GM23338 (cell line): ENCODE data around the gene KCNIP3. TPM values are rescaled to one million over a fixed set of nuclear protein-coding genes. Genes with fewer than 3 reads are reported as not detected.

Experiments used
- ATAC-seq: fragments of 200-7000 bp; cut with Tn5 transposase; 3 replicates; pipeline ENCODE4 v1.9.1; 2020
- DNase-seq: peaks from one replicate; pipeline ENCODE4 v3.0.0-alpha.2; 2015; ENCODE audit warnings: low spot score
- H2AFZ ChIP-seq: fragments of 200-600 bp; sonication (generic); 2 replicates; pipeline ENCODE4 v1.8.0; 2016; ENCODE audit warnings: antibody characterized with exemption, mild to moderate bottlenecking, moderate library complexity
- H3F3A ChIP-seq: fragments of 200-600 bp; sonication (generic); replicated peaks from 2 replicates; pipeline ENCODE4 v1.8.0; 2017; ENCODE audit warnings: antibody characterized with exemption, mixed run types, low read depth
- H3K27ac ChIP-seq: fragments of 200-600 bp; sonication (generic); 2 replicates; pipeline ENCODE4 v1.6.1; 2016; ENCODE audit warnings: low read depth
- H3K27me3 ChIP-seq: fragments of 200-600 bp; sonication (generic); 2 replicates; pipeline ENCODE4 v1.8.0; 2016; ENCODE audit warnings: mild to moderate bottlenecking, mixed run types, moderate library complexity; ENCODE audit not compliant: insufficient read depth
- H3K36me3 ChIP-seq: fragments of 200-600 bp; sonication (generic); 2 replicates; pipeline ENCODE4 v1.8.0; 2016; ENCODE audit warnings: mild to moderate bottlenecking; ENCODE audit not compliant: insufficient read depth
- H3K4me1 ChIP-seq: fragments of 200-600 bp; sonication (generic); 2 replicates; pipeline ENCODE4 v1.8.0; 2016; ENCODE audit warnings: mild to moderate bottlenecking, moderate library complexity; ENCODE audit not compliant: insufficient read depth
- H3K4me2 ChIP-seq: fragments of 200-600 bp; sonication (generic); 2 replicates; pipeline ENCODE4 v1.7.1; 2017; ENCODE audit warnings: mixed run types
- H3K4me3 ChIP-seq: fragments of 200-600 bp; sonication (generic); 2 replicates; pipeline ENCODE4 v1.6.1; 2016; ENCODE audit warnings: mixed run types
- H3K79me2 ChIP-seq: fragments of 200-600 bp; sonication (generic); replicated peaks from 2 replicates; pipeline ENCODE4 v1.8.0; 2017; ENCODE audit warnings: mild to moderate bottlenecking; ENCODE audit not compliant: insufficient read depth
- H3K9me2 ChIP-seq: fragments of 200-600 bp; sonication (generic); 2 replicates; pipeline ENCODE4 v1.8.0; 2017; ENCODE audit not compliant: insufficient read depth
- H4K20me1 ChIP-seq: fragments of 200-600 bp; sonication (generic); replicated peaks from 2 replicates; pipeline ENCODE4 v1.8.0; 2017; ENCODE audit warnings: mild to moderate bottlenecking; ENCODE audit not compliant: insufficient read depth
- H3K27ac Mint-ChIP-seq: 2 replicates; pipeline ENCODE4 v1.8.0; 2020; ENCODE audit warnings: inconsistent platforms, mild to moderate bottlenecking, moderate library complexity, mixed read lengths
- H3K27me3 Mint-ChIP-seq: 3 replicates; pipeline ENCODE4 v1.8.0; 2022; ENCODE audit warnings: low read depth, mild to moderate bottlenecking, moderate library complexity, mixed read lengths, inconsistent platforms; ENCODE audit not compliant: insufficient read depth, poor library complexity
- H3K36me3 Mint-ChIP-seq: 3 replicates; pipeline ENCODE4 v1.8.0; 2021; ENCODE audit warnings: low read depth, mild to moderate bottlenecking, inconsistent platforms, moderate library complexity, mixed read lengths
- H3K4me1 Mint-ChIP-seq: 3 replicates; pipeline ENCODE4 v1.8.0; 2020; ENCODE audit warnings: mild to moderate bottlenecking, inconsistent platforms, mixed read lengths
- H3K4me3 Mint-ChIP-seq: 3 replicates; pipeline ENCODE4 v1.8.0; 2021; ENCODE audit warnings: moderate library complexity, mild to moderate bottlenecking, inconsistent platforms, mixed read lengths
- H3K9me3 Mint-ChIP-seq: 3 replicates; pipeline ENCODE4 v1.8.0; 2020; ENCODE audit warnings: moderate library complexity, mild to moderate bottlenecking, inconsistent platforms, mixed read lengths
- CREB1 ChIP-seq: fragments of 250-450 bp; sonication (Bioruptor Pico); IDR thresholded peaks from 2 replicates; pipeline ENCODE4 v1.5.0; 2020; ENCODE audit warnings: low read depth, mild to moderate bottlenecking, moderate library complexity
- CTCF ChIP-seq, 2 experiments: fragments of 200-600 bp in 1 of 2; sonication (generic) in 1 of 2; conservative IDR thresholded peaks; 2 replicates each; pipeline versions ENCODE4 v1.5.1 to v1.6.1; 2016 to 2017; ENCODE audit warnings: antibody characterized with exemption in 2 of 2, low read depth in 2 of 2, mild to moderate bottlenecking in 2 of 2, moderate library complexity in 1 of 2
- ETS1 ChIP-seq: IDR thresholded peaks from 2 replicates; pipeline ENCODE4 v1.6.1; 2016; ENCODE audit warnings: antibody characterized with exemption
- EZH2 ChIP-seq: fragments of 200-600 bp; sonication (generic); IDR thresholded peaks from one replicate; pipeline ENCODE4 v1.8.0; 2017; ENCODE audit warnings: antibody characterized with exemption, mild to moderate bottlenecking, low read depth; ENCODE audit not compliant: unreplicated experiment
- EZH2phosphoT487 ChIP-seq: fragments of 200-600 bp; sonication (generic); IDR thresholded peaks from one replicate; pipeline ENCODE4 v1.8.1; 2018; ENCODE audit warnings: antibody characterized with exemption; ENCODE audit not compliant: unreplicated experiment
- JUNB ChIP-seq: IDR thresholded peaks from one replicate; pipeline ENCODE4 v1.6.1; 2016; ENCODE audit warnings: antibody characterized with exemption; ENCODE audit not compliant: unreplicated experiment
- NANOG ChIP-seq: IDR thresholded peaks from 2 replicates; pipeline ENCODE4 v1.6.1; 2016; ENCODE audit warnings: antibody characterized with exemption, borderline replicate concordance
- POLR2AphosphoS5 ChIP-seq: IDR thresholded peaks from 2 replicates; pipeline ENCODE4 v1.6.1; 2016; ENCODE audit warnings: antibody characterized with exemption, low read depth
- REST ChIP-seq: IDR thresholded peaks from one replicate; pipeline ENCODE4 v1.6.1; 2018; ENCODE audit warnings: antibody characterized with exemption; ENCODE audit not compliant: unreplicated experiment
- STAT1 ChIP-seq: IDR thresholded peaks from one replicate; pipeline ENCODE4 v1.6.1; 2016; ENCODE audit warnings: antibody characterized with exemption; ENCODE audit not compliant: unreplicated experiment
- ZNF114 ChIP-seq: fragments of 250-450 bp; sonication (Bioruptor Pico); IDR thresholded peaks from 2 replicates; pipeline ENCODE4 v1.5.0; 2020; ENCODE audit warnings: mild to moderate bottlenecking, moderate library complexity
- ZNF331 ChIP-seq: fragments of 250-450 bp; sonication (Bioruptor Pico); IDR thresholded peaks from 2 replicates; pipeline ENCODE4 v1.5.0; 2020; ENCODE audit warnings: low read depth, mild to moderate bottlenecking, moderate library complexity
- ZNF462 ChIP-seq: fragments of 250-450 bp; sonication (Bioruptor Pico); IDR thresholded peaks from 2 replicates; pipeline ENCODE4 v1.5.0; 2020; ENCODE audit warnings: mild to moderate bottlenecking, moderate library complexity
- polyA plus RNA-seq: library from polyadenylated mRNA; unstranded; fragments of >200 nt; fragmentation: Nextera tagmentation; extraction: Ambion mirVana; gene quantifications from 2 replicates; pipeline ENCODE4 v1.2.1, GENCODE V29; 2016
- total RNA-seq: library from RNA; depleted of rRNA; stranded (reverse); fragments of >200 nt; shearing (Covaris generic); gene quantifications from 2 replicates; pipeline ENCODE4 v1.2.3, GENCODE V29; 2014

KCNIP3 gene
- total and polyA plus RNA-seq, 2 experiments from 2014 or later = 0.32 to 0.83 TPM

GRCh38 chr2:95337829-95338228 is 40.7 kb downstream of the KCNIP3 start:
- no peak overlapping the region for H3K27ac Mint-ChIP-seq
- Histone ChIP-seq H2AFZ (no peak overlapping the region), H3K4me2 (no peak overlapping the region), H3K27ac (no peak overlapping the region), H3F3A (no peaks in the 10 kb centered on the region), H3K79me2 (no peaks in the 10 kb centered on the region), H3K4me3 (no peak overlapping the region), H3K4me1 (no peaks in the 10 kb centered on the region), H3K9me2 (no peaks in the 10 kb centered on the region), H3K27me3 (0 out of 2 replicates have a peak, but pooled peaks cover 4% of the 10 kb centered on the region), H3K36me3 (no peaks in the 10 kb centered on the region), H4K20me1 (no peaks in the 10 kb centered on the region)
- H3K27me3 Mint-ChIP-seq = peaks cover 2% of the 10 kb centered on the region
- DNase-seq (no peak), ATAC-seq (no peak)
- no peak for TF ChIP-seq JUNB
- TF ChIP-seq STAT1 = no peak
- TF ChIP-seq EZH2 = no peak
- TF ChIP-seq ZNF114 = no peak
- no peak for TF ChIP-seq CREB1 (CRISPR knock-in tag)
- TF ChIP-seq ZNF462 (CRISPR knock-in tag) = no peak
- TF ChIP-seq NANOG = no peak
- no peak for TF ChIP-seq EZH2phosphoT487
- no peak for TF ChIP-seq REST
- no peak for TF ChIP-seq POLR2AphosphoS5
- no peak for TF ChIP-seq ETS1
- no peak for TF ChIP-seq CTCF (conservative IDR thresholded peaks at IDR 0.05; ENCODE audit: low read depth in 2 of 2)
- TF ChIP-seq ZNF331 (CRISPR knock-in tag) = no peak
- no peaks in the 10 kb centered on the region for H3K9me3 Mint-ChIP-seq
- H3K36me3 Mint-ChIP-seq = no peaks in the 10 kb centered on the region
- H3K4me3 Mint-ChIP-seq = no peak overlapping the region
- H3K4me1 Mint-ChIP-seq = no peaks in the 10 kb centered on the region
